ENCODE measurements around the gene RALGDS. TPM values are rescaled to one million over a fixed set of nuclear protein-coding genes. Genes with fewer than 3 reads are reported as not detected.

The RALGDS gene
- total and polyA plus RNA-seq, 12 donors, result 15.6 to 45.1 (median 28.1) TPM

DNA sequence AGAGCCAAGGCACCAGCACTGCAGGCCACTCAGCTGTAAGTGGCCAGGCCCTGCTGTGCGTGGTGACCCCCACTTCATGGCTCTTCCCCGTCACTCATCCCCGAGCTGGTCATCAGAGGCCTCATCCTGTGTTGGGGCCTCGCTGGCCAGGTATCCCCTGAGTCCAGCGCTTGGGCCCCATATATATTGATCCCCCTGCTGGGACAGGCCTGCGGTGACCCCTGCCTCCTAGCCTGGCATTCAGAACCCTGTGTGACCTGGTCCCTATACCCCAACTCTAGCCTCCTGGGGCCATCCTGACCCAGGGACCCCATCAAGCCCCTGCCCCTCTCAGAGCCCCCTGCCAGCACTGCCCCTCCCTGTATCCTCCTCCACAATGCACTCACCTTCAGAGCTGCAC, 30.0 kb upstream of the RALGDS start:
- intact Hi-C loops (cut with DNase I), result no loop called here
- H3K36me3 ChIP-seq, result peaks cover 0 to 22% (median 0%) of the 10 kb centered on the region in 9 donors
- WGBS, 2 donors, result 95 to 96% methylated on average over 6 of the region's 6 CpGs
- peak overlapping the region in 3 of 10 donors; percentile 28 to 61 (median 56) for H3K27ac ChIP-seq
- no peak for DNase-seq
- H3K27me3 ChIP-seq, result no peaks in the 10 kb centered on the region
- no peaks in the 10 kb centered on the region for H3K9me3 ChIP-seq
- peaks cover 15 to 32% (median 24%) of the 10 kb centered on the region in 9 donors for H3K4me1 ChIP-seq
- ATAC-seq, result no peak
- no peak overlapping the region for H3K4me3 ChIP-seq
- no peak for TF ChIP-seq CTCF (IDR thresholded peaks at IDR 0.05)

- peak in 7 of 9 donors; percentile 4 to 53 (median 40) for TF ChIP-seq CTCF (IDR thresholded peaks at IDR 0.05)
- WGBS, 2 donors, result 3 to 5% methylated on average over 63 to 88 of the region's 95 CpGs
- ATAC-seq (peak; percentile 76 to 87 (median 80)), DNase-seq (peak; percentile 88)
- Histone ChIP-seq H3K27me3 (no peaks in the 10 kb centered on the region), H3K36me3 (peaks cover 0 to 5% (median 0%) of the 10 kb centered on the region in 9 donors), H3K4me1 (peaks cover 18 to 44% (median 32%) of the 10 kb centered on the region in 9 donors), H3K9me3 (no peaks in the 10 kb centered on the region), H3K4me3 (peak overlapping the region; percentile 28 to 80 (median 76)), H3K27ac (peak overlapping the region; percentile 76 to 91 (median 84))
- intact Hi-C loops (cut with DNase I), result loop anchor here in 9 of 10 donors (5.0 to 10.0 kb wide), 6 partner anchors 95 to 117 kb away; partner anchors contain the start of gene GTF3C5 (in 2 of the 9)
These were observed 28.3 kb upstream of the RALGDS start for GRCh38 chr9:133149130-133150015.

DNA sequence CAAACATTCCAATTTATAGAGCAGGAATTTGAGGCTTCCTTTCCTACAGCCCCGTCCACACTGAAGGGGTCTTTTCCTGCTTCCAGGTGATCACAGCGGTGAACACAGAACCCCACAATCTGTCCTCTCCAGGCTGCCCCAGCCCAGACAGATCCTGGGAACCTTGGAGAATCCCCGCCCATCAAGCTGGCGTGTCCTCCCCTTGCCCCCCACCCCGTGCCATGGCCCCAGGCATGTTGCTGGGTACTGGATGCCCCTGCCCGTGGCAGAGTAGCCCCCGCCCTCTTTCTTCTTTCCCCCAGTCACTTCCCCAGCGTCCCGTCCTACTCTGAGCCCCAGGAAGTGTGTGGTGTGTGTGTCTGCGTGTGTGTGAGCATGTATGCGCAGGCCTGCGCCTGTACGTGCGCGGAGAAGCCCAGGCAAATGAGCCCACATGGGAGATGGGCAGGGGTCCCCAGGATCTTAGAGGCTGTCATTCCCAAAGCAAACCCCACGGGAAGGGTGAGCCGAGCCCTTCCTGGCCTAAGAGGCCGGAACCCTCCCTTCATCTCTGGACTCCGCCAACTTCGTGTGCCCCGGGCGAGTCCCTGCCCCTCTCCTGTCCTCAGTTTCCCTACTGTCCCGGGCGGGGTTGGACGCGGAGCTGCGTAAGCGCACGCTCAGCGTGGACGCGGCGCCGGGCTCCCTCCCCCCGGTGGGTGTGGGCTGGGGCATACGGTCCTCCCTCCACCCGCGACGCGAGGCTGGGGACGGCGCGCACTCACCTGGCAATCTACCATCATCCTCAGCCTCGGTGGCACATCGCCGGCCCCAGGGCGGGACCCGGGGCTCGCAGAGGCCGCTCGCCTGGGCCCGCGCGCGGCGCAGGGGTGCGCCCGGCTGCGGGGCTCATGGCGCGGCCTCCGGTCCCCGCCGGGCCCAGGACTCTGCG, 27.4 kb upstream of the RALGDS start:
- WGBS, 2 donors, result 5 to 6% methylated on average over 64 of the region's 65 CpGs
- DNase-seq (peak in 1 of 2 donors; percentile 70), ATAC-seq (peak; percentile 5 to 31 (median 20))
- peak overlapping the region; percentile 71 to 91 (median 82) for H3K27ac ChIP-seq
- no peak for TF ChIP-seq CTCF (IDR thresholded peaks at IDR 0.05)
- H3K4me3 ChIP-seq, result peak overlapping the region; percentile 53 to 80 (median 78)
- H3K36me3 ChIP-seq, result no peaks in the 10 kb centered on the region
- peaks cover 20 to 53% (median 41%) of the 10 kb centered on the region in 9 donors for H3K4me1 ChIP-seq
- intact Hi-C loops (cut with DNase I), result loop anchor here in 9 of 10 donors (5.0 to 10.0 kb wide), 6 partner anchors 94 to 116 kb away; partner anchors contain the start of gene GTF3C5 (in 2 of the 9)
- no peaks in the 10 kb centered on the region for H3K27me3 ChIP-seq
- no peaks in the 10 kb centered on the region for H3K9me3 ChIP-seq
